Measurements from ENCODE around the gene BLOC1S3. TPM values are rescaled to one million over a fixed set of nuclear protein-coding genes. Genes with fewer than 3 reads are reported as not detected.

The BLOC1S3 gene
- total RNA-seq, 3 donors from 2014 or later (not counting 1 experiment from before 2014, with no cell fraction given), result 20.9 to 26.3 (median 21.8) TPM

- under 1% methylated on average over 36 of the region's 36 CpGs for WGBS (ENCODE audit: insufficient coverage)
- peak within 1 kb of the TSS; percentile 86 for H3K4me3 ChIP-seq (ENCODE audit: low read length)
- Mint-ChIP-seq H3K36me3 (no peaks in the 10 kb centered on the region), H3K27me3 (ENCODE audit: low read depth in 2 of 2) (no peaks in the 10 kb centered on the region), H3K4me3 (peak within 1 kb of the TSS; percentile 96), H3K4me1 (peaks cover 11 to 32% of the 10 kb centered on the region in 2 donors), H3K9me3 (no peaks in the 10 kb centered on the region), H3K27ac (peak within 1 kb of the TSS; percentile 93 to 96)
- no peaks in the 10 kb centered on the region for H3K27me3 ChIP-seq (ENCODE audit: control insufficient read depth, insufficient read depth, low read length)
- peak within 1 kb of the TSS; percentile 90 for H3K27ac ChIP-seq (ENCODE audit: low read length)
- peaks cover 45% of the 10 kb centered on the region for H3K4me1 ChIP-seq (ENCODE audit: control insufficient read depth, insufficient read depth, low read length)
- peaks cover 12% of the 10 kb centered on the region for H3K36me3 ChIP-seq (ENCODE audit: control insufficient read depth, insufficient read depth, low read length)
- no peak for DNase-seq
- ATAC-seq, result peak; percentile 0 to 6 (median 0)
- no peaks in the 10 kb centered on the region for H3K9me3 ChIP-seq (ENCODE audit: control insufficient read depth, insufficient read depth, low read length)
- intact Hi-C loops (cut with micrococcal nuclease), result loop anchor here (1.0 to 5.0 kb wide), 5 partner anchors 85 to 319 kb away; partner anchors contain the start of genes CLPTM1, GEMIN7, PPM1N and PPP1R37
- TF ChIP-seq CTCF (IDR thresholded peaks at IDR 0.05), result no peak
Measured at GRCh38 chr19:45177817-45178261, 745 bp upstream of the BLOC1S3 start, which contains the start of gene TRAPPC6A. Gene TRAPPC6A, minus strand, starts transcription at chr19:45178237. Its CDS starts 19 bp downstream, at chr19:45178218.

GRCh38 chr19:45179072-45179891 lies 698 bp downstream of the BLOC1S3 start:
- H3K4me1 ChIP-seq (ENCODE audit: control insufficient read depth, insufficient read depth, low read length), result peaks cover 34% of the 10 kb centered on the region
- H3K36me3 ChIP-seq (ENCODE audit: control insufficient read depth, insufficient read depth, low read length), result peaks cover 12% of the 10 kb centered on the region
- Mint-ChIP-seq H3K27ac (peak overlapping the region; percentile 93 to 96), H3K9me3 (no peaks in the 10 kb centered on the region), H3K36me3 (no peaks in the 10 kb centered on the region), H3K4me3 (peak overlapping the region; percentile 96), H3K27me3 (ENCODE audit: low read depth in 2 of 2) (no peaks in the 10 kb centered on the region), H3K4me1 (peaks cover 11 to 35% of the 10 kb centered on the region in 2 donors)
- peak; percentile 53 to 59 for DNase-seq
- H3K4me3 ChIP-seq (ENCODE audit: low read length), result peak overlapping the region; percentile 86
- ATAC-seq, result no peak
- intact Hi-C loops (cut with micrococcal nuclease), result loop anchor here (2.0 to 5.0 kb wide), 3 partner anchors 86 to 318 kb away; partner anchors contain the start of genes GEMIN7, PPM1N, PPP1R37 and RTN2
- 5% methylated on average over 97 of the region's 97 CpGs for WGBS (ENCODE audit: insufficient coverage)
- peak overlapping the region; percentile 78 for H3K27ac ChIP-seq (ENCODE audit: low read length)
- no peaks in the 10 kb centered on the region for H3K27me3 ChIP-seq (ENCODE audit: control insufficient read depth, insufficient read depth, low read length)
- H3K9me3 ChIP-seq (ENCODE audit: control insufficient read depth, insufficient read depth, low read length), result no peaks in the 10 kb centered on the region
- no peak for TF ChIP-seq CTCF (IDR thresholded peaks at IDR 0.05)

- Histone ChIP-seq H3K4me3 (ENCODE audit: low read length) (no peak overlapping the region), H3K27ac (ENCODE audit: low read length) (no peak overlapping the region), H3K9me3 (ENCODE audit: control insufficient read depth, insufficient read depth, low read length) (no peaks in the 10 kb centered on the region), H3K36me3 (ENCODE audit: control insufficient read depth, insufficient read depth, low read length) (peaks cover 12% of the 10 kb centered on the region), H3K27me3 (ENCODE audit: control insufficient read depth, insufficient read depth, low read length) (no peaks in the 10 kb centered on the region), H3K4me1 (ENCODE audit: control insufficient read depth, insufficient read depth, low read length) (peaks cover 34% of the 10 kb centered on the region)
- no peak for ATAC-seq
- TF ChIP-seq CTCF (IDR thresholded peaks at IDR 0.05), result no peak
- Mint-ChIP-seq H3K36me3 (no peaks in the 10 kb centered on the region), H3K4me3 (peak overlapping the region; percentile 82), H3K27me3 (ENCODE audit: low read depth in 2 of 2) (no peaks in the 10 kb centered on the region), H3K4me1 (peaks cover 11 to 38% of the 10 kb centered on the region in 2 donors), H3K27ac (peak overlapping the region; percentile 69 to 74), H3K9me3 (no peaks in the 10 kb centered on the region)
- 74% methylated on average over 8 of the region's 9 CpGs for WGBS (ENCODE audit: insufficient coverage)
- intact Hi-C loops (cut with micrococcal nuclease), result loop anchor here (2.0 to 5.0 kb wide), 3 partner anchors 87 to 317 kb away; partner anchors contain the start of genes GEMIN7, PPM1N, PPP1R37 and RTN2
- peak in 1 of 2 donors; percentile 10 for DNase-seq
Measured at GRCh38 chr19:45179892-45180370, 1.3 kb downstream of the BLOC1S3 start.
